MM.1S (cell line): ENCODE results near the gene RABEP1.

Source experiments
- DNase-seq: peaks from one replicate; pipeline ENCODE4 v3.0.0-alpha.2; 2015
- H2AFZ ChIP-seq: fragments of 300-600 bp; sonication (generic); 2 replicates; pipeline ENCODE4 v1.6.0; 2016; ENCODE audit warnings: antibody characterized with exemption, low read length
- H3F3A ChIP-seq: fragments of 300-600 bp; sonication (generic); 2 replicates; pipeline ENCODE4 v1.6.1; 2016; ENCODE audit warnings: mild to moderate bottlenecking, antibody characterized with exemption, low read length, moderate library complexity, mixed read lengths; ENCODE audit not compliant: insufficient read depth
- H3K27ac ChIP-seq: fragments of 300-600 bp; sonication (generic); 2 replicates; pipeline ENCODE4 v1.5.1; 2016; ENCODE audit warnings: mild to moderate bottlenecking, low read length
- H3K27me3 ChIP-seq: fragments of 300-600 bp; sonication (generic); replicated peaks from 2 replicates; pipeline ENCODE4 v1.6.0; 2016; ENCODE audit warnings: low read length; ENCODE audit not compliant: insufficient read depth
- H3K36me3 ChIP-seq: fragments of 300-600 bp; sonication (generic); replicated peaks from 2 replicates; pipeline ENCODE4 v1.6.1; 2016; ENCODE audit warnings: mild to moderate bottlenecking, low read length, mixed read lengths; ENCODE audit not compliant: insufficient read depth
- H3K4me1 ChIP-seq: fragments of 300-600 bp; sonication (generic); 2 replicates; pipeline ENCODE4 v1.6.1; 2016; ENCODE audit warnings: low read length, mixed read lengths
- H3K4me2 ChIP-seq: fragments of 300-600 bp; sonication (generic); 2 replicates; pipeline ENCODE4 v1.6.0; 2016; ENCODE audit warnings: low read depth, low read length
- H3K4me3 ChIP-seq: fragments of 300-600 bp; sonication (generic); 2 replicates; pipeline ENCODE4 v1.5.1; 2016; ENCODE audit warnings: low read length, mixed read lengths
- H3K79me2 ChIP-seq: fragments of 300-600 bp; sonication (generic); 2 replicates; pipeline ENCODE4 v1.6.1; 2016; ENCODE audit warnings: mixed run types, low read length, mixed read lengths
- H3K9ac ChIP-seq: fragments of 300-600 bp; sonication (generic); 2 replicates; pipeline ENCODE4 v1.6.1; 2016; ENCODE audit warnings: low read length, mixed read lengths
- H3K9me2 ChIP-seq: fragments of 300-600 bp; sonication (generic); replicated peaks from 2 replicates; pipeline ENCODE4 v1.6.1; 2016; ENCODE audit warnings: mild to moderate bottlenecking, low read length, mixed read lengths; ENCODE audit not compliant: insufficient read depth
- H3K9me3 ChIP-seq: fragments of 300-600 bp; sonication (generic); replicated peaks from 2 replicates; pipeline ENCODE4 v1.6.1; 2016; ENCODE audit warnings: mild to moderate bottlenecking, low read length, mixed read lengths; ENCODE audit not compliant: insufficient read depth
- H4K20me1 ChIP-seq: fragments of 300-600 bp; sonication (generic); 2 replicates; pipeline ENCODE4 v1.6.1; 2016; ENCODE audit warnings: mild to moderate bottlenecking, low read length, moderate library complexity, mixed read lengths; ENCODE audit not compliant: insufficient read depth
- EZH2 ChIP-seq: fragments of 300-600 bp; sonication (generic); optimal IDR thresholded peaks from 2 replicates; pipeline ENCODE3; 2017; ENCODE audit warnings: low read depth, mild to moderate bottlenecking, antibody characterized with exemption, low read length, mixed read lengths
- EZH2phosphoT487 ChIP-seq: fragments of 300-600 bp; sonication (generic); IDR thresholded peaks from 2 replicates; pipeline ENCODE4 v1.6.1; 2018; ENCODE audit warnings: antibody characterized with exemption, low read length
- TF ChIP-seq, protein P1 (sequence below): fragments of 300-600 bp; sonication (generic); IDR thresholded peaks from 2 replicates; pipeline ENCODE4 v1.5.1; 2016; ENCODE audit warnings: antibody characterized with exemption, low read length, mixed read lengths

Gene RABEP1

DNA sequence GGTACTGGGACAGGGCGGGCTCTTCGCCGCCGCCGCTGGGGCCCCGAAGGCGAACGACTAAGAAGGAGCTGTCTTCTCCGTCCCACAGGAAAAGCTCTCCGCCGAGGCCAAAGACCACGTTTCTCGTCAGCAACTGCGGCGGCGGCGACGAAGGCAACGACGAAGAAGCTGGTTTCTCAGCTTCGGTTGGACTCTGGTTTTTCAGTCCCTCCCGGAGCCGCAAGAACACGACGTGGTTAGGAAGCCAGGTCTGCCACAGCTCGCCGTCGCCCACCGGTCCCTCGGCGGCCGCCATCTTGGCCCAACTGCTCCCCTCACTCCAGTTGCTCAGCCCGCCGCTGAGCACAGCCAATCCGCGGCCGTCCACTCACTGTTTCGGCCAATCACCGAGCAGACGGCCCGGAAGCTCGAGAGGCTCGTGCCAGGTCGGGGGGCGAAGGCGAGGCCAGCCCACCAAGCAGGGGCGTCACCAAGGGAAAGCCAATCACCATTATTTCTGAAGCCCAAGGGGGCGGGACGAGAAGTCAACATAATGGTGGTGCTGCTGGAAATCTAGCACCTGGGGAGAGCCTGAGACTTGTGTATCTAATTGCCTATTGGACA lies 137.4 kb downstream of the RABEP1 start, which contains the start of gene NUP88:
NUP88 (minus strand) TSS at position 307 of the 603 bp plus-strand sequence; CDS start at position 295, 12 bp downstream.
- peak within 1 kb of the TSS; percentile 95 for H3K4me3 ChIP-seq
- H3K27me3 ChIP-seq, result no peaks in the 10 kb centered on the region
- H3K9me3 ChIP-seq, result no peaks in the 10 kb centered on the region
- H3K36me3 ChIP-seq, result peaks cover 12% of the 10 kb centered on the region; the same call in 1 of the 2 replicates
- peak within 1 kb of the TSS; percentile 95 for H3K27ac ChIP-seq
- H3K4me2 ChIP-seq, result peak within 1 kb of the TSS; percentile 93
- H3F3A ChIP-seq, result peaks cover 13% of the 10 kb centered on the region; the same call in 1 of the 2 replicates
- H4K20me1 ChIP-seq, result peaks cover 5% of the 10 kb centered on the region
- no peaks in the 10 kb centered on the region for H3K9me2 ChIP-seq
- TF ChIP-seq EZH2, result no peak
- TF ChIP-seq EZH2phosphoT487, result no peak
- TF ChIP-seq, protein P1, sequence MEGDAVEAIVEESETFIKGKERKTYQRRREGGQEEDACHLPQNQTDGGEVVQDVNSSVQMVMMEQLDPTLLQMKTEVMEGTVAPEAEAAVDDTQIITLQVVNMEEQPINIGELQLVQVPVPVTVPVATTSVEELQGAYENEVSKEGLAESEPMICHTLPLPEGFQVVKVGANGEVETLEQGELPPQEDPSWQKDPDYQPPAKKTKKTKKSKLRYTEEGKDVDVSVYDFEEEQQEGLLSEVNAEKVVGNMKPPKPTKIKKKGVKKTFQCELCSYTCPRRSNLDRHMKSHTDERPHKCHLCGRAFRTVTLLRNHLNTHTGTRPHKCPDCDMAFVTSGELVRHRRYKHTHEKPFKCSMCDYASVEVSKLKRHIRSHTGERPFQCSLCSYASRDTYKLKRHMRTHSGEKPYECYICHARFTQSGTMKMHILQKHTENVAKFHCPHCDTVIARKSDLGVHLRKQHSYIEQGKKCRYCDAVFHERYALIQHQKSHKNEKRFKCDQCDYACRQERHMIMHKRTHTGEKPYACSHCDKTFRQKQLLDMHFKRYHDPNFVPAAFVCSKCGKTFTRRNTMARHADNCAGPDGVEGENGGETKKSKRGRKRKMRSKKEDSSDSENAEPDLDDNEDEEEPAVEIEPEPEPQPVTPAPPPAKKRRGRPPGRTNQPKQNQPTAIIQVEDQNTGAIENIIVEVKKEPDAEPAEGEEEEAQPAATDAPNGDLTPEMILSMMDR, result no peak
- DNase-seq, result peak; percentile 98
- peak within 1 kb of the TSS; percentile 86 for H2AFZ ChIP-seq
- H3K9ac ChIP-seq, result peak within 1 kb of the TSS; percentile 94
- H3K4me1 ChIP-seq, result peaks cover 12% of the 10 kb centered on the region
- H3K79me2 ChIP-seq, result peaks cover 71% of the 10 kb centered on the region

DNA sequence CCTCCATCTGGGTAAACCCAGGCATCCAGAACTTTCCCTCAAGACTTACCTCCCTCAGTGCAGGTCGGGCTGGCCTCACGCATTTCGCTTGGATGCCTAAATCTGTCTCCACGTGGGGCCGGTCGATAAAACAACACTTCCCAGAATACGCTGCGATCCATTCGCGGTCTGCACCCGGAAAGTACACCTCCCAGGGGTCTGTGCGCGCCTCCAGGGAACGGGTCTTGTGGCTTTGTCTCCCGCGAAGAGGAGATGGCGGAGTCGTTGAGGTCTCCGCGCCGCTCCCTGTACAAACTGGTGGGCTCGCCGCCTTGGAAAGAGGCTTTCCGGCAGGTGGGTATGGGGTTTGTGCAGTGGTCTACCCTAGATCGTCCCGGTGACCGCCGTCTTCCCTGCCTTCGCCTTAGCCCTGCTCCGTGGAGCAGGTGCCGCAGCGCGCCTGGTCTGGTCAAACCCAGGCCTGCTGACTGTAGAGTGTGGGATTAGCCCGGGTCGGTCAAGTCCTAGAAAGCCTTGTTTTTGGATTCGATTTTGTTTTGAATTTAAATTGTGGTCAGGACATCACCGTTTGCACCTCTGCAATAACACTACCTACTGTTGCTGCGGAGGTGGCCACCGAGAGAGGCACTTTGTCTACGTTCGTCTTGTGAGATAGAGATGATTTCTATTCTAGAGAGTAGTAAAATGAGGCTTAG lies 138.0 kb downstream of the RABEP1 start, which contains the start of gene RPAIN:
RPAIN (plus strand) TSS at position 224 of the 695 bp plus-strand sequence; CDS start at position 253, 29 bp downstream.
- Histone ChIP-seq H3K4me1 (peaks cover 12% of the 10 kb centered on the region), H3K27me3 (no peaks in the 10 kb centered on the region), H3K27ac (peak within 1 kb of the TSS; percentile 95), H3K9ac (peak within 1 kb of the TSS; percentile 94), H3F3A (peaks cover 13% of the 10 kb centered on the region; the same call in 1 of the 2 replicates), H2AFZ (peak within 1 kb of the TSS; percentile 86), H4K20me1 (peaks cover 5% of the 10 kb centered on the region), H3K4me2 (peak within 1 kb of the TSS; percentile 93), H3K79me2 (peaks cover 67% of the 10 kb centered on the region), H3K9me3 (no peaks in the 10 kb centered on the region), H3K4me3 (peak within 1 kb of the TSS; percentile 95), H3K9me2 (no peaks in the 10 kb centered on the region), H3K36me3 (peaks cover 12% of the 10 kb centered on the region; the same call in 1 of the 2 replicates)
- DNase-seq, result peak; percentile 92
- no peak for TF ChIP-seq EZH2phosphoT487
- no peak for TF ChIP-seq EZH2
- TF ChIP-seq, protein P1, result no peak

DNA sequence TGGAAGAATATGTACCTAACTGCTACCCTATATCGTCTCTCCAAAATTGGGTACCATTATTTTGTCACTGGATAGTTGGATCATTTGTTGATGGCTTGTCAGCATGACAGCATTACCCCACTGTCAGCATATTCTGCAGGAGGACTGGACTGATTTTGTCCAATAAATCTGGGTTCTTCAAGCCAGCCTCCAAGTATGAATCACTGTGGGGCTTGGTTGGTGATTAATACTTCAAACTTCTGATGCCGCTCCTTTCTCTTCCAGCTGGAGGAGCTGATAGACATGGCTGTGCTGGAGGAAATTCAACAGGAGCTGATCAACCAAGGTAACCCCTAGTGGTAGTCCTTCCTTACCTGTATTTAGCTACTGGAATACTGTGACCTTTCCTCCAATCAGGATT lies 140.4 kb downstream of the RABEP1 start:
- H3K4me2 ChIP-seq, result no peak overlapping the region
- peaks cover 46% of the 10 kb centered on the region for H3K79me2 ChIP-seq

More for the DNA sequence above, 140.4 kb downstream of the RABEP1 start:
- peaks cover 13% of the 10 kb centered on the region; the same call in 1 of the 2 replicates for H3K36me3 ChIP-seq
- H3K9me2 ChIP-seq, result no peaks in the 10 kb centered on the region
- no peak overlapping the region for H3K27ac ChIP-seq
- no peaks in the 10 kb centered on the region for H3K9me3 ChIP-seq
- H3K4me1 ChIP-seq, result peaks cover 12% of the 10 kb centered on the region
- no peak for TF ChIP-seq EZH2phosphoT487
- TF ChIP-seq, protein P1, result no peak
- TF ChIP-seq EZH2, result no peak
- H3F3A ChIP-seq, result peaks cover 13% of the 10 kb centered on the region; the same call in 1 of the 2 replicates
- no peaks in the 10 kb centered on the region for H3K27me3 ChIP-seq
- no peak overlapping the region for H3K9ac ChIP-seq
- H2AFZ ChIP-seq, result no peak overlapping the region
- DNase-seq, result no peak
- peaks cover 5% of the 10 kb centered on the region for H4K20me1 ChIP-seq
- no peak overlapping the region for H3K4me3 ChIP-seq
